Spleen (tissue), 11 donors: ENCODE results near the gene BNIP3. TPM values are rescaled to one million over a fixed set of nuclear protein-coding genes. Genes with fewer than 3 reads are reported as not detected.
A peak's percentile ranks its signal among the peaks of the same experiment; 100 is the strongest.

Experiments
- DNase-seq: peaks from one replicate; pipeline ENCODE4 v3.0.0-alpha.2; 2020
- H3K27ac ChIP-seq, 8 donors: fragments of 200-600 bp; sonication (generic) in 7 of 8; 1 replicate in 4 of 8; 2 replicates in 4 of 8; pipeline versions ENCODE4 v1.5.0 to v1.8.0; 2016 to 2021; ENCODE audit warnings: inconsistent platforms in 4 of 8, mild to moderate bottlenecking in 4 of 8, moderate library complexity in 1 of 8
- H3K27me3 ChIP-seq, 7 donors: fragments of 200-600 bp; sonication (generic) in 6 of 7; replicated peaks in 1 of 7; 1 replicate in 4 of 7; 2 replicates in 3 of 7; pipeline versions ENCODE4 v1.5.0 to v1.8.0; 2016 to 2021; ENCODE audit warnings: inconsistent platforms in 3 of 7, mild to moderate bottlenecking in 1 of 7
- H3K36me3 ChIP-seq, 6 donors: fragments of 200-600 bp; sonication (generic) in 5 of 6; 1 replicate in 4 of 6; 2 replicates in 2 of 6; pipeline versions ENCODE4 v1.5.0 to v1.8.0; 2016 to 2021; ENCODE audit warnings: inconsistent platforms in 2 of 6
- H3K4me1 ChIP-seq, 6 donors: fragments of 200-600 bp; sonication (generic) in 5 of 6; 1 replicate in 3 of 6; 2 replicates in 3 of 6; pipeline versions ENCODE4 v1.5.0 to v1.8.0; 2016 to 2021; ENCODE audit warnings: inconsistent platforms in 3 of 6
- H3K4me3 ChIP-seq, 8 donors: fragments of 200-600 bp; sonication (generic) in 7 of 8; 1 replicate in 4 of 8; 2 replicates in 4 of 8; pipeline versions ENCODE4 v1.5.0 to v1.8.0; 2016 to 2021; ENCODE audit warnings: inconsistent platforms in 4 of 8, mild to moderate bottlenecking in 4 of 8, moderate library complexity in 2 of 8
- H3K9me3 ChIP-seq, 8 donors: fragments of 200-600 bp; sonication (generic) in 7 of 8; 1 replicate in 4 of 8; 2 replicates in 4 of 8; pipeline versions ENCODE4 v1.5.0 to v1.8.0; 2016 to 2021; ENCODE audit warnings: inconsistent platforms in 4 of 8
- POLR2A ChIP-seq, 3 donors: fragments of 450-650 bp; IDR thresholded peaks; one replicate each; pipeline ENCODE4 v1.5.1; 2017; ENCODE audit warnings: antibody characterized with exemption in 3 of 3, mild to moderate bottlenecking in 1 of 3
- POLR2AphosphoS5 ChIP-seq, 3 donors: sonication (generic); formaldehyde crosslinking; IDR thresholded peaks; one replicate each; pipeline ENCODE4 v1.5.1; 2017; ENCODE audit warnings: antibody characterized with exemption in 3 of 3
- WGBS, 5 donors: extraction: QIAGEN DNeasy Blood & Tissue Kit in 3 of 5; methylation state at CpG; one replicate each; pipeline versions ENCODE4 v1.1.5 to v1.1.7; 2013 to 2018; 5-methylcytosine and 5-hydroxymethylcytosine counted together
- intact Hi-C: fragments of 100-400 bp; cut with DNase I; formaldehyde crosslinking; loops from one replicate; pipeline ENCODE4 v1.15.0; 2023; ENCODE audit warnings: low total_unique reads
- polyA plus RNA-seq, 3 donors: library from polyadenylated mRNA; stranded (reverse); fragments of 200-250 nt; gene quantifications; one replicate each; pipeline ENCODE4 v1.2.1, GENCODE V29; 2013
- total RNA-seq, 7 donors: library from RNA; depleted of rRNA in 3 of 7; stranded (reverse); fragments of >200 nt in 3 of 7; fragmentation: NEBNext Ultra II Directional in 4 of 7; extraction: Animal tissue kit (Norgen Biotek cat#: 25700) in 4 of 7; gene quantifications; one replicate each; pipeline versions ENCODE4 v1.1.0 to v1.2.1, GENCODE V29; 2016 to 2021
- TF ChIP-seq, protein P1 (sequence below), 11 experiments: fragments of 200-600 bp in 7 of 11; fragments of 450-650 bp in 4 of 11; sonication (generic) in 4 of 11; IDR thresholded peaks in 8 of 11; conservative IDR thresholded peaks in 3 of 11; 1 replicate in 7 of 11; 2 replicates in 4 of 11; pipeline versions ENCODE4 v1.4.0 to v1.8.0; 2016 to 2021; ENCODE audit warnings: antibody characterized with exemption in 11 of 11, inconsistent platforms in 4 of 11, mild to moderate bottlenecking in 1 of 11
- donor health status: healthy with polysubstance abuse.
- donor health status: DM: no; HTN: no; CAD: no; lungs with moderate emphysema.
- donor health status: DM: no; HTN: no; CAD: no.
- donor health status: Bipolar disorder and iron deficiency.
- donor health status: healthy.
- donor health status: DM: no; HTN: no; CAD: no.
- donor health status: DM: yes; HTN: yes; CAD: no.

BNIP3 gene
- total and polyA plus RNA-seq, 10 donors = 4.2 to 42.6 (median 16.6) TPM

DNA sequence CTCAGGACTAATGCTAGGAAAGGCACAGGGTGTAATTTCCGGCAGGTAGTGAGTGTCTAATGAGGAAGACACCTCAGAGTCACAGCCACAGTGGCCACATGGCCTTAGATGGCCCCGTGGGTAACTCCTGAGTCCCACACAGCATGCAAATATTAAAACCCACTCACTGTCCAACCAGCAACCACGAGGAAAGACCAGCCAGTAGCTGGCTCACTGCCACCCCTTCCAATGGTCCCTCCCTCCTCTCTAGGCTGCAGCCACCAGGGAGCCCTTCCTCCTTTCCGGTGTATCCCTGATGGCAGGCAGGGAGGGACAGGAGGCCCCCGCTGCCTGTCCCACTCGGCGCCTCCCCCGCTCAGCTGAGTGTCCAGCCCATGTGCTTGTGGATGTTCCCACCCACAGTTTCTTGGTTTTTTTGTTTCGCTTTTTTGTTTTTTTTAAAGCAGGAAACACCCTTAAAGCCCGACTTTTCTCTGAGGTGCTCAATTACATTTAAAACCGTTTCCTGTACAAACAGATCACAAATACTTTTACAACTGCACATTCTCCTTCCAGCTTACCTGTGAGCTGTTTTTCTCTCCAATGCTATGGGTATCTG, 9.2 kb downstream of the BNIP3 start:
- H3K36me3 ChIP-seq = peaks cover 0 to 50% (median 25%) of the 10 kb centered on the region in 6 donors
- no peaks in the 10 kb centered on the region for H3K27me3 ChIP-seq
- peak overlapping the region in 3 of 8 donors; percentile 4 to 32 (median 4) for H3K4me3 ChIP-seq
- H3K9me3 ChIP-seq = no peaks in the 10 kb centered on the region
- peak overlapping the region; percentile 6 to 71 (median 58) for H3K27ac ChIP-seq
- 31 to 43% (median 40%) methylated on average over 11 of the region's 11 CpGs for WGBS, 5 donors
- TF ChIP-seq POLR2AphosphoS5 (IDR thresholded peaks at IDR 0.05) (peak; percentile 63 to 81 (median 74)), POLR2A (IDR thresholded peaks at IDR 0.05) (no peak)
- TF ChIP-seq, protein P1, sequence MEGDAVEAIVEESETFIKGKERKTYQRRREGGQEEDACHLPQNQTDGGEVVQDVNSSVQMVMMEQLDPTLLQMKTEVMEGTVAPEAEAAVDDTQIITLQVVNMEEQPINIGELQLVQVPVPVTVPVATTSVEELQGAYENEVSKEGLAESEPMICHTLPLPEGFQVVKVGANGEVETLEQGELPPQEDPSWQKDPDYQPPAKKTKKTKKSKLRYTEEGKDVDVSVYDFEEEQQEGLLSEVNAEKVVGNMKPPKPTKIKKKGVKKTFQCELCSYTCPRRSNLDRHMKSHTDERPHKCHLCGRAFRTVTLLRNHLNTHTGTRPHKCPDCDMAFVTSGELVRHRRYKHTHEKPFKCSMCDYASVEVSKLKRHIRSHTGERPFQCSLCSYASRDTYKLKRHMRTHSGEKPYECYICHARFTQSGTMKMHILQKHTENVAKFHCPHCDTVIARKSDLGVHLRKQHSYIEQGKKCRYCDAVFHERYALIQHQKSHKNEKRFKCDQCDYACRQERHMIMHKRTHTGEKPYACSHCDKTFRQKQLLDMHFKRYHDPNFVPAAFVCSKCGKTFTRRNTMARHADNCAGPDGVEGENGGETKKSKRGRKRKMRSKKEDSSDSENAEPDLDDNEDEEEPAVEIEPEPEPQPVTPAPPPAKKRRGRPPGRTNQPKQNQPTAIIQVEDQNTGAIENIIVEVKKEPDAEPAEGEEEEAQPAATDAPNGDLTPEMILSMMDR (IDR thresholded peaks at IDR 0.05 in 8 of 11, conservative IDR thresholded peaks at IDR 0.05 in 3 of 11) = no peak
- H3K4me1 ChIP-seq = peaks cover 8 to 57% (median 20%) of the 10 kb centered on the region in 6 donors
- DNase-seq = peak; percentile 86
- intact Hi-C loops = no loop called here

DNA sequence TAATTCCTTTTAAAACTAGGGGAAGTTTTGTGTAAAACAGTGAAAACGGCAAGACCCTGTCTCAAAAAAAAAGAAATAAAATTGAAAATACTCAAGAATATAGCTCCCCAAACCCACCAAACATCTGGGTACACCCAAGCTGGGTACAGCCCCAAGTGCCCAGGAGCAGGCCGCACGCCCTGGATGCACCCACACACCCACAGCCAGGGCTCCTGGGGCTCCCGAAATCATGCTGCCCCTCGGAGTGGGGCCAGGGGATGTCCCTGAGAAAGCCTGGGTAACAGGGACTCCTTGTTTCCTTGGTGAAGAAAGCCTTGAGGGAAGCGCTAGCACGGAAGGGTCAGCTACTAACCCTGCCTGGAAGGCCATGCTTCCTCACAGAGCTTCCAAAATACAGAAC, 10.1 kb downstream of the BNIP3 start:
- intact Hi-C loops = no loop called here
- H3K36me3 ChIP-seq = peaks cover 0 to 60% (median 29%) of the 10 kb centered on the region in 6 donors
- TF ChIP-seq POLR2A (IDR thresholded peaks at IDR 0.05) (no peak), POLR2AphosphoS5 (IDR thresholded peaks at IDR 0.05) (no peak)
- TF ChIP-seq, protein P1 (IDR thresholded peaks at IDR 0.05 in 8 of 11, conservative IDR thresholded peaks at IDR 0.05 in 3 of 11) = no peak
- DNase-seq = peak; percentile 67
- WGBS, 5 donors = 89 to 97% (median 95%) methylated on average over 7 of the region's 7 CpGs
- no peaks in the 10 kb centered on the region for H3K27me3 ChIP-seq
- no peaks in the 10 kb centered on the region for H3K9me3 ChIP-seq
- peak overlapping the region in 1 of 8 donors; percentile 67 for H3K27ac ChIP-seq
- peaks cover 8 to 50% (median 20%) of the 10 kb centered on the region in 6 donors for H3K4me1 ChIP-seq
- no peak overlapping the region for H3K4me3 ChIP-seq

DNA sequence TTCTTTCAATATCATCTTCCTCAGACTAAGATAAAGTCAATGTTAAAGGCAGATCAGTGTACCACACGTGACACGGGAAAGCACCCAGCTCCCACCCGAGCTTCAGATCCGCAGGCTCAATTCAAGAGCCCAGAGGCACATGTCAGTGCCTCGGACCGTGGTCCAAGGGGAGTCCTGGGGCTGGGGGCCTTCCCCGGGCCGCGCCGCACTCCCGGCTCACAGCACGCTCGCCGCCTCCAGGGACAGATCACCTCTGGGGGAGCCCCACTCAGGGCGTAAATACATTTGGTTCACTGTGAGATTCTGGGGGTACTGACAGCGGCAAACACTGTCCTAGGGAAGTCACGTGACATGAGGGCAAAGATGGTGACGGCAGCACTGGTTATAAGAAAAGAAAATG, 10.8 kb downstream of the BNIP3 start:
- H3K27me3 ChIP-seq = no peaks in the 10 kb centered on the region
- DNase-seq = peak; percentile 52
- 94 to 97% (median 96%) methylated on average over 18 of the region's 18 CpGs for WGBS, 5 donors

DNA sequence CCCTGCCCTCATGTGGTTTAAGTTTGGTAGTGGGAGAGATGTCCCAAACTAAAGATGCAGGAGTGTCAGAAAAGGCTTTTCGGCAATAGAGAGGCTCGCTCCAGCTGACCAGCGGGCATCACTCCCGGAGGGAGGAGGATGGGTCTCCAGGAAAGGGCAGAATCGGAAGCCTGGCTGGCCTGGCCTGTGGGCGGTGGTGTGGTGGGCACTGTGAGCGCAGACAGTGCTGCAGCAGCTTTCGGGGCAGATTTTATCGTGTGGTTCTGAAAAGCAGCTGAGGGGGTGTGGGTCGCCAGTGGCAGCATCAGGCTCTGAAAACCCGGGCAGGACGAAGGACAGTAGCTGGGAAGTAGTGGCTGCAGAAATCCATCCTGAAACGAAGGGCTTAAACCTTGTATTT, 12.8 kb downstream of the BNIP3 start:
- Histone ChIP-seq H3K9me3 (no peaks in the 10 kb centered on the region), H3K4me1 (peaks cover 8 to 39% (median 23%) of the 10 kb centered on the region in 6 donors), H3K4me3 (no peak overlapping the region), H3K27me3 (no peaks in the 10 kb centered on the region), H3K27ac (no peak overlapping the region), H3K36me3 (peaks cover 0 to 79% (median 32%) of the 10 kb centered on the region in 6 donors)
- intact Hi-C loops = no loop called here
- peak in 1 of 3 donors; percentile 24 for TF ChIP-seq POLR2AphosphoS5 (IDR thresholded peaks at IDR 0.05)
- no peak for TF ChIP-seq POLR2A (IDR thresholded peaks at IDR 0.05)
- peak; percentile 49 for DNase-seq
- 89 to 99% (median 95%) methylated on average over 13 of the region's 13 CpGs for WGBS, 5 donors

More for the DNA sequence above, 10.8 kb downstream of the BNIP3 start:
- H3K4me3 ChIP-seq = no peak overlapping the region
- peaks cover 0 to 66% (median 32%) of the 10 kb centered on the region in 6 donors for H3K36me3 ChIP-seq
- no peak overlapping the region for H3K27ac ChIP-seq
- TF ChIP-seq POLR2AphosphoS5 (IDR thresholded peaks at IDR 0.05) = peak in 1 of 3 donors; percentile 38
- TF ChIP-seq POLR2A (IDR thresholded peaks at IDR 0.05) = no peak
- TF ChIP-seq, protein P1 (IDR thresholded peaks at IDR 0.05 in 8 of 11, conservative IDR thresholded peaks at IDR 0.05 in 3 of 11) = no peak
- intact Hi-C loops = no loop called here
- H3K4me1 ChIP-seq = peaks cover 8 to 45% (median 20%) of the 10 kb centered on the region in 6 donors
- no peaks in the 10 kb centered on the region for H3K9me3 ChIP-seq
